BJ (cell line): Measurements from ENCODE around the gene DCPS. TPM values are rescaled to one million over a fixed set of nuclear protein-coding genes. Genes with fewer than 3 reads are reported as not detected.
"Not testable (repeated sequence)": the region's sequence is repeated elsewhere in the genome, so short reads cannot be mapped to it uniquely, and the experiment has no call there.

Source experiments
- CTCF ChIA-PET: fragments of 350-600 bp; formaldehyde crosslinking; extraction: SDS; loops from one replicate; lab custom pipeline; 2021; ENCODE audit warnings: antibody characterized with exemption, inconsistent platforms; lab: Yijun Ruan, JAX
- POLR2A ChIA-PET: fragments of 300-600 bp; sonication (Branson Sonifier 250); formaldehyde crosslinking; extraction: SDS; loops from one replicate; lab custom pipeline; 2021; ENCODE audit warnings: antibody characterized with exemption; lab: Charles Lee
- DNase-seq: peaks from one replicate; pipeline ENCODE4 v3.0.0-alpha.2; 2011; ENCODE audit warnings: low read depth
- H3K27me3 ChIP-seq: 2 replicates; pipeline ENCODE4 v1.6.0; 2011; ENCODE audit warnings: low read length; ENCODE audit not compliant: control insufficient read depth, insufficient read depth
- H3K36me3 ChIP-seq: 2 replicates; pipeline ENCODE4 v1.5.1; 2011; ENCODE audit warnings: low read length; ENCODE audit not compliant: control insufficient read depth, insufficient read depth
- H3K4me3 ChIP-seq: 2 replicates; pipeline ENCODE4 v1.5.1; 2011; ENCODE audit warnings: low read depth, mild to moderate bottlenecking, control low read depth, low read length
- polyA minus RNA-seq: library from RNA; depleted of rRNA, polyadenylated mRNA; stranded (reverse); fragments of >200 nt; gene quantifications from 2 replicates; pipeline ENCODE4 v1.2.3, GENCODE V29; 2011; rRNA and poly(A)+ RNA removed
- polyA plus RNA-seq: library from polyadenylated mRNA; depleted of rRNA; stranded (reverse); fragments of >200 nt; gene quantifications from 2 replicates; pipeline ENCODE4 v1.2.3, GENCODE V29; 2011; rRNA removed
- TF ChIP-seq, protein P1 (sequence below): IDR thresholded peaks from 2 replicates; pipeline ENCODE4 v1.5.1; 2011; ENCODE audit warnings: low read depth, mild to moderate bottlenecking, control low read depth, inconsistent platforms, low read length, moderate library complexity; ENCODE audit not compliant: insufficient read depth

DCPS gene, protein sequence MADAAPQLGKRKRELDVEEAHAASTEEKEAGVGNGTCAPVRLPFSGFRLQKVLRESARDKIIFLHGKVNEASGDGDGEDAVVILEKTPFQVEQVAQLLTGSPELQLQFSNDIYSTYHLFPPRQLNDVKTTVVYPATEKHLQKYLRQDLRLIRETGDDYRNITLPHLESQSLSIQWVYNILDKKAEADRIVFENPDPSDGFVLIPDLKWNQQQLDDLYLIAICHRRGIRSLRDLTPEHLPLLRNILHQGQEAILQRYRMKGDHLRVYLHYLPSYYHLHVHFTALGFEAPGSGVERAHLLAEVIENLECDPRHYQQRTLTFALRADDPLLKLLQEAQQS
- polyA plus RNA-seq (14.9 and 23.5 TPM in 2 replicates), polyA minus RNA-seq (7.6 and 12.7 TPM in 2 replicates)

DNA sequence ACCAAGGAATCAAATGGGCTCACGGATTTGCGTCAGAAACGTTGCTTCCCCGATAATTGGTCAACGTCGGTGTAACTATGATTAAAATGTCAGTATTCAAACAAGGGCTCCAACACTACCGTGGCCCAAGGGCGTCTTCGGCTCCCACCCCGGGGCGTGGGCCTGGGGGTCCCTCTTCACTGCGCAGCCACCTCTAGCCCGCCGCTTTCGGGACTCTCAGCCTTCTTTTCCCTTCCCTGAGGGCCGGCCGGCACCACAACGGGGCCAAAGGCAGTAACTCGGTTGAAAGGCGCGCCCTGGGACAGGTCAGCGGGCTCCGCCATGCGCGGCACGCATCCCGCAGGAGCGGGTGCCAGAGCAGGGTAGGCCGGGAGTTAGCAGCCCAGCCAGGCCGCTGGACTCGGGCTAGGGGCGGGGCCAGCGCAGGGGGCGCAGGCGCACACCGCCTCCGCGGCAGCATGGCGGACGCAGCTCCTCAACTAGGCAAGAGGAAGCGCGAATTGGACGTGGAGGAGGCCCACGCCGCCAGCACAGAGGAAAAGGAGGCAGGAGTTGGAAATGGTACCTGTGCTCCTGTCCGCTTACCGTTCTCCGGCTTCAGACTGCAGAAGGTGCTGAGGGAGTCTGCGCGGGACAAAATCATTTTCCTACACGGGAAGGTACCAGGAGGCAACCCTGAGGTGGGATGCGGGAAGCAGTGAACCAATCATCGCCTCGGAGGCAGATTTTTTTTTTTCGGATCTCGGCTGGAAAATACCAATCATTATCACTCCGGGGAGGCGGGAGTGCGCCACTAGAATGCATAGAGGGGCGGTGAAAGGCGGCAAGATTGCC, at the start of gene DCPS:
DCPS (plus strand) TSS at position 438 of the 834 bp plus-strand sequence; CDS start at position 459, 21 bp downstream.
- Histone ChIP-seq H3K27me3 (no peaks in the 10 kb centered on the region), H3K4me3 (peak within 1 kb of the TSS; percentile 69), H3K36me3 (no peaks in the 10 kb centered on the region)
- TF ChIP-seq, protein P1, sequence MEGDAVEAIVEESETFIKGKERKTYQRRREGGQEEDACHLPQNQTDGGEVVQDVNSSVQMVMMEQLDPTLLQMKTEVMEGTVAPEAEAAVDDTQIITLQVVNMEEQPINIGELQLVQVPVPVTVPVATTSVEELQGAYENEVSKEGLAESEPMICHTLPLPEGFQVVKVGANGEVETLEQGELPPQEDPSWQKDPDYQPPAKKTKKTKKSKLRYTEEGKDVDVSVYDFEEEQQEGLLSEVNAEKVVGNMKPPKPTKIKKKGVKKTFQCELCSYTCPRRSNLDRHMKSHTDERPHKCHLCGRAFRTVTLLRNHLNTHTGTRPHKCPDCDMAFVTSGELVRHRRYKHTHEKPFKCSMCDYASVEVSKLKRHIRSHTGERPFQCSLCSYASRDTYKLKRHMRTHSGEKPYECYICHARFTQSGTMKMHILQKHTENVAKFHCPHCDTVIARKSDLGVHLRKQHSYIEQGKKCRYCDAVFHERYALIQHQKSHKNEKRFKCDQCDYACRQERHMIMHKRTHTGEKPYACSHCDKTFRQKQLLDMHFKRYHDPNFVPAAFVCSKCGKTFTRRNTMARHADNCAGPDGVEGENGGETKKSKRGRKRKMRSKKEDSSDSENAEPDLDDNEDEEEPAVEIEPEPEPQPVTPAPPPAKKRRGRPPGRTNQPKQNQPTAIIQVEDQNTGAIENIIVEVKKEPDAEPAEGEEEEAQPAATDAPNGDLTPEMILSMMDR: no peak
- DNase-seq: peak; percentile 73
- CTCF ChIA-PET: interaction anchor here (0.6 to 1.0 kb wide), 4 partner anchors 12 to 177 kb away, joined by 3 to 4 read pairs (median 3); no protein-coding TSS in a partner anchor
- POLR2A ChIA-PET: interaction anchor here (0.8 kb wide), 1 partner anchor 15 kb away, joined by 4 read pairs; no protein-coding TSS in a partner anchor

DNA sequence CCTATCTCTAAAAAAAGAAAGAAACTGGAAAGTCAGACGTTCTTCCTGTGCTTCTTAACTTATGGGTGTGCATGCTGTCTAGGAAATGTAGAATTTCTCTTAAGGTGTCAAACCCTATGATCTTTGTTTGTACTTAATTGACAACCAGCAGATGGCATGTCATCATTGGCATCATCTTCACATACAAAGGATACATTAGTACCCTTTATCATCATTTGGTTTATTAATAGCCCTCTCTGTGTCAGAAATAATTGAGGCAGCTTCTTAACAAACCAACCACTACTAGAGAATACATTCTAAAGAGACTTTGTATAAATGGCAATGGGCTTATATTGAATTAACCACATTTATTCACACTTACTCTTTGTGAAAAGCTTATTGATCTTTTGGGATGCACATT, 49.0 kb upstream of the DCPS start:
- H3K27me3 ChIP-seq: no peaks in the 10 kb centered on the region
- POLR2A ChIA-PET: no interaction called here
- peaks cover 5% of the 10 kb centered on the region; the same call in 1 of the 2 replicates for H3K36me3 ChIP-seq
- H3K4me3 ChIP-seq: no peak overlapping the region
- CTCF ChIA-PET: interaction anchor here (1.0 to 1.1 kb wide), 2 partner anchors 9 to 11 kb away, joined by 3 read pairs; no protein-coding TSS in a partner anchor
- TF ChIP-seq, protein P1: no peak
- DNase-seq: no peak

DNA sequence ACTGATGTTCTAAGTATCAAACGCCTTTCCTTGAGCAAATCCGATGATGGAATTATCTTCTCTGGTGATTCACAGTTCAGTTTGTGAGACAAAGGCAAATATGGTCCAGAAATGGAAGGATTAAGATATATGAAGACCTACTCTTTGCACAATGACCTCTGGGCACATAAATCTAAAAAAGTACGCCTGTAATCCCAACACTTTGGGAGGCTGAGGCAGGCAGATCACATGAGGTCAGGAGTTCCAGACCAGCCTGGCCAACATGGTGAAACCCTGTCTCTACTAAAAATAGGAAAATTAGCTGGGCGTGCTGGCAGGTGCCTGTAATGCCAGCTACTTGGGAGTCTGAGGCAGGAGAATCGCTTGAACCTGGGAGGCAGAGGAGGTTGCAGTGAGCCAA, 48.4 kb upstream of the DCPS start:
- DNase-seq, POLR2A ChIA-PET, H3K4me3 ChIP-seq, H3K36me3 ChIP-seq, H3K27me3 ChIP-seq: not testable (repeated sequence)
- CTCF ChIA-PET: interaction anchor here (1.1 kb wide), 1 partner anchor 9 kb away, joined by 3 read pairs; no protein-coding TSS in a partner anchor

DNA sequence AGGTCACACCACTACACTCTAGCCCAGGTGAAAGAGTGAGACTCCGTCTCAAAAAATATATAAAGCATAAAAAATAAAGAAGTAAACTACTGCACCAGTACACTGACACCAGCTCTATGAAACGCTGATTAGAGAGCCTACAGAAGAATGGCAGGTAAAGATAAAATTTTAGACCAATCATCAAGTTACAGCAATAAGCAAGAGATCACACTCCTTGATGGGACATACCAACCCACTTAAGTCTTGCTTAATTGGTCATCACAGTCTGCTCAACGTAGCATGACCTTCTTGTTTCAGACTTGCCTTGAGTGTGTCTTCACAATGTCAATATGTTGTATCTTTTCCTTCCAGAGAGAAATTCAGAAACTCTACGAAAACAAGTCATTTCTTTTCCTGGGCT, 47.6 kb upstream of the DCPS start:
- H3K4me3 ChIP-seq: no peak overlapping the region
- no peaks in the 10 kb centered on the region for H3K27me3 ChIP-seq
- CTCF ChIA-PET: no interaction called here
- no peak for DNase-seq
- peaks cover 5% of the 10 kb centered on the region; the same call in 1 of the 2 replicates for H3K36me3 ChIP-seq
- POLR2A ChIA-PET: no interaction called here
- TF ChIP-seq, protein P1: no peak

DNA sequence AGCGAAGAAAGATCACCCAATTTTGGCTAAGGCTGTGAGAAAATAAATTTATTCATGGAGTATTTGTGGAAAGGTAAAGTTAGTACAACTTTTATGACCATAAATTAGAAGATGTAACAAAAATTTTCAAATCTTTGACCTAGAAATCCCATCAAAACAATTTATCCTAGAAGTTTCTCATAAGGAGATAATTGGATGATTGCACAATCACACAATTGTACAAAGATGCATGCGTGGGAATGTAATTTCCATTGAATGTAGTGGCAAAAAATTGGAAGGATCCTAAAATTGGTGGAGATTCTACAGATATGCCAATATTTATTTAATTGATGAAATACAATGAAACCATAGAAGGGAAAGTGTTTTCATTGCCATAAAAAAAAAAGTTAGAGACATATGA, 46.7 kb upstream of the DCPS start:
- POLR2A ChIA-PET: no interaction called here
- no peak for DNase-seq
- CTCF ChIA-PET: interaction anchor here (0.6 kb wide), 2 partner anchors 261 to 1421 kb away, joined by 3 read pairs; no protein-coding TSS in a partner anchor

More for the DNA sequence above, 46.7 kb upstream of the DCPS start:
- Histone ChIP-seq H3K27me3 (no peaks in the 10 kb centered on the region), H3K36me3 (peaks cover 6% of the 10 kb centered on the region), H3K4me3 (no peak overlapping the region)
- TF ChIP-seq, protein P1: no peak
